OCI-LY1 (cell line): Measurements from ENCODE around the gene TNFRSF14.

Experiments
- CTCF ChIP-seq: fragments of 200-600 bp; sonication (generic), shearing (Covaris generic); IDR thresholded peaks from 2 replicates; pipeline ENCODE4 v1.5.1; 2017; ENCODE audit warnings: mild to moderate bottlenecking, antibody characterized with exemption, low read length, moderate library complexity, mixed read lengths
- EZH2 ChIP-seq: fragments of 200-600 bp; sonication (generic), shearing (Covaris generic); IDR thresholded peaks from 2 replicates; pipeline ENCODE4 v1.8.0; 2017; ENCODE audit warnings: borderline replicate concordance, mixed run types, mild to moderate bottlenecking, antibody characterized with exemption, low read length, moderate library complexity, mixed read lengths

DNA sequence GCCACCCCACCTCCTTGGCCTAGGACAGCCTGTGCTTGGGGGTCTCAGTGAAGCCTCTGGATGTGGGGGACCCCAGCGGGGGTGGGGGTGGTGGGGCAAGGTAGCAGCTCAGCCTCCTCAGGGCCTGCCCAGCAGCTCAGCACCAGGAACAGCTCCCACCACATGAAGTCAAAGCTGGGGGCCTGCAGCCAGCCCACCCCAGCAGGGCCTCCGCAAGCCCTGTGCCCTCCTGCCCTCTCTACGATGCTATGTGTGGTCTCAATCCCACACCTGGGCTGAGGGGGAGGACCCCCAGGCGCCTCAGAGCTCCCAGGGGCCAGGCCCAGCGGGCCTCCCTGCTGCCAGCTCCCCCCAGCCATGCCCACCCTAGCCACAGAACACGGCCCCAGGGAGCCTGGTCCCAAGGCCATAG lies 48.4 kb upstream of the TNFRSF14 start:
- TF ChIP-seq CTCF (no peak), EZH2 (no peak)
